IMR-90 (cell line): Measurements from ENCODE around the gene MALRD1.

ENCODE experiments used
- BHLHE40 ChIP-seq: fragments of 150-350 bp; IDR thresholded peaks from 2 replicates; pipeline ENCODE4 v1.6.1; 2016; ENCODE audit warnings: mild to moderate bottlenecking, low read depth, low read length
- CEBPB ChIP-seq: IDR thresholded peaks from 2 replicates; pipeline ENCODE4 v1.6.1; 2012; ENCODE audit warnings: low read depth, low read length, improper control_type of control experiment
- CTCF ChIP-seq: conservative IDR thresholded peaks from 2 replicates; pipeline ENCODE4 v1.5.1; 2012; ENCODE audit warnings: mild to moderate bottlenecking, low read depth, low read length, improper control_type of control experiment
- ELK1 ChIP-seq: fragments of 150-350 bp; IDR thresholded peaks from 2 replicates; pipeline ENCODE4 v1.6.1; 2016; ENCODE audit warnings: low read depth, mild to moderate bottlenecking, low read length, moderate library complexity, borderline replicate concordance
- MAZ ChIP-seq: IDR thresholded peaks from 2 replicates; pipeline ENCODE4 v1.6.1; 2012; ENCODE audit warnings: low read depth, mild to moderate bottlenecking, low read length, improper control_type of control experiment, moderate library complexity, borderline replicate concordance
- MXI1 ChIP-seq: IDR thresholded peaks from 2 replicates; pipeline ENCODE4 v1.6.1; 2012; ENCODE audit warnings: low read depth, mild to moderate bottlenecking, low read length, moderate library complexity, borderline replicate concordance
- NFE2L2 ChIP-seq: fragments of 150-350 bp; IDR thresholded peaks from 2 replicates; pipeline ENCODE4 v1.6.1; 2016; ENCODE audit warnings: low read depth, mild to moderate bottlenecking, low read length
- POLR2A ChIP-seq: IDR thresholded peaks from 2 replicates; pipeline ENCODE4 v1.6.1; 2012; ENCODE audit warnings: mild to moderate bottlenecking, low read depth, low read length
- RAD21 ChIP-seq: IDR thresholded peaks from 2 replicates; pipeline ENCODE4 v1.6.1; 2012; ENCODE audit warnings: low read length, improper control_type of control experiment
- RFX5 ChIP-seq: IDR thresholded peaks from 2 replicates; pipeline ENCODE4 v1.8.0; 2012; ENCODE audit warnings: low read depth, mild to moderate bottlenecking, low read length, moderate library complexity
- USF2 ChIP-seq: fragments of 150-350 bp; IDR thresholded peaks from 2 replicates; pipeline ENCODE4 v1.6.1; 2017; ENCODE audit warnings: mild to moderate bottlenecking, antibody characterized with exemption, low read length, low read depth

DNA sequence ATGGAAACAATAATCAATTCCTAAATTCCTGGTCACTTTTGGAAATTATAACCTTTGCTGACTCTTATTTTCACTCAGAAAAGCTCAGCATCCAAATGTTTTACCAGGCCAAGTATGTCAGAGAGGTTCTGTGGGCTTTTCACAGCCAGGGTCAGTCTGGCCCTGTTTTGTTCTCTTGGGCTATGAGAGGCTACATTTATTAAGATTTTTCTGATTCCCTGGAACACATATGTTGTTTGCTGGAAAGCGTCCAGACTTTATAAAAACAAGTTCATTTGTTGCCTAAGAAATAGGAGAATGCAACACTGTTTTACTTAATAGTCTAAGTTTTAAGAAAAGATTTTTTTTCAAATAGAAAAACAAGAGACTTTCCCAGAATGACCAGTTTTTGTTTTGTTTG lies 529.2 kb downstream of the MALRD1 start:
- TF ChIP-seq POLR2A, result no peak
- no peak for TF ChIP-seq CTCF
- no peak for TF ChIP-seq ELK1
- no peak for TF ChIP-seq RFX5
- no peak for TF ChIP-seq MAZ
- no peak for TF ChIP-seq MXI1
- no peak for TF ChIP-seq USF2
- TF ChIP-seq NFE2L2, result no peak
- no peak for TF ChIP-seq CEBPB
- TF ChIP-seq RAD21, result no peak
- TF ChIP-seq BHLHE40, result no peak
